ENCODE measurements around the gene PAQR8.
"Not testable (repeated sequence)": the region's sequence is repeated elsewhere in the genome, so short reads cannot be mapped to it uniquely, and the experiment has no call there.

The PAQR8 gene

GRCh38 chr6:52411911-52412310 is 50.0 kb downstream of the PAQR8 start:
- no peak for DNase-seq (ENCODE audit: low read depth)

GRCh38 chr6:52415333-52415732 is 53.4 kb downstream of the PAQR8 start:
- DNase-seq (ENCODE audit: low read depth): no peak

- DNase-seq (ENCODE audit: low read depth): no peak
Measured at GRCh38 chr6:52415917-52416628, 54.1 kb downstream of the PAQR8 start.

GRCh38 chr6:52416629-52417151 is 54.7 kb downstream of the PAQR8 start:
- peak; percentile 77 for DNase-seq (ENCODE audit: low read depth)

- peak; percentile 64 for DNase-seq (ENCODE audit: low read depth)
Measured at GRCh38 chr6:52417675-52418111, 55.7 kb downstream of the PAQR8 start.

GRCh38 chr6:52418606-52419005 is 56.7 kb downstream of the PAQR8 start:
- no peak for DNase-seq (ENCODE audit: low read depth)

- peak; percentile 86 for DNase-seq (ENCODE audit: low read depth)
Measured at GRCh38 chr6:52419809-52420667, 58.1 kb downstream of the PAQR8 start, which contains the start of gene EFHC1. Gene EFHC1 (plus strand): TSS chr6:52420342. CDS start chr6:52420411, 69 bp downstream.

GRCh38 chr6:52420668-52421358 is 58.9 kb downstream of the PAQR8 start:
- DNase-seq (ENCODE audit: low read depth): no peak

- no peak for DNase-seq (ENCODE audit: low read depth)
Measured at GRCh38 chr6:52422156-52422555, 60.2 kb downstream of the PAQR8 start.

- DNase-seq (ENCODE audit: low read depth): no peak
Measured at GRCh38 chr6:52423448-52423847, 61.5 kb downstream of the PAQR8 start.

- peak; percentile 92 for DNase-seq (ENCODE audit: low read depth)
Measured at GRCh38 chr6:52423971-52424381, 62.0 kb downstream of the PAQR8 start.

- no peak for DNase-seq (ENCODE audit: low read depth)
Measured at GRCh38 chr6:52424513-52424912, 62.6 kb downstream of the PAQR8 start.

GRCh38 chr6:52426667-52427066 is 64.7 kb downstream of the PAQR8 start:
- no peak for DNase-seq (ENCODE audit: low read depth)

- DNase-seq (ENCODE audit: low read depth): not testable (repeated sequence)
Measured at GRCh38 chr6:52433294-52433693, 71.3 kb downstream of the PAQR8 start.

GRCh38 chr6:52435345-52435744 is 73.4 kb downstream of the PAQR8 start:
- DNase-seq (ENCODE audit: low read depth): no peak

- DNase-seq (ENCODE audit: low read depth): no peak
Measured at GRCh38 chr6:52438926-52439325, 77.0 kb downstream of the PAQR8 start.

GRCh38 chr6:52454556-52454955 is 92.6 kb downstream of the PAQR8 start:
- DNase-seq (ENCODE audit: low read depth): peak; percentile 4

- no peak for DNase-seq (ENCODE audit: low read depth)
Measured at GRCh38 chr6:52457096-52457495, 95.1 kb downstream of the PAQR8 start.
